HG02623 (cell line): ENCODE data around the gene CNTN4.
"Not testable (repeated sequence)": the region's sequence is repeated elsewhere in the genome, so short reads cannot be mapped to it uniquely, and the experiment has no call there.

Experiments
- ATAC-seq: cut with Tn5 transposase; IDR thresholded peaks from one replicate; pipeline ENCODE4 v1.9.1; 2021; ENCODE audit warnings: moderate library complexity; ENCODE audit not compliant: unreplicated experiment

CNTN4 gene

DNA sequence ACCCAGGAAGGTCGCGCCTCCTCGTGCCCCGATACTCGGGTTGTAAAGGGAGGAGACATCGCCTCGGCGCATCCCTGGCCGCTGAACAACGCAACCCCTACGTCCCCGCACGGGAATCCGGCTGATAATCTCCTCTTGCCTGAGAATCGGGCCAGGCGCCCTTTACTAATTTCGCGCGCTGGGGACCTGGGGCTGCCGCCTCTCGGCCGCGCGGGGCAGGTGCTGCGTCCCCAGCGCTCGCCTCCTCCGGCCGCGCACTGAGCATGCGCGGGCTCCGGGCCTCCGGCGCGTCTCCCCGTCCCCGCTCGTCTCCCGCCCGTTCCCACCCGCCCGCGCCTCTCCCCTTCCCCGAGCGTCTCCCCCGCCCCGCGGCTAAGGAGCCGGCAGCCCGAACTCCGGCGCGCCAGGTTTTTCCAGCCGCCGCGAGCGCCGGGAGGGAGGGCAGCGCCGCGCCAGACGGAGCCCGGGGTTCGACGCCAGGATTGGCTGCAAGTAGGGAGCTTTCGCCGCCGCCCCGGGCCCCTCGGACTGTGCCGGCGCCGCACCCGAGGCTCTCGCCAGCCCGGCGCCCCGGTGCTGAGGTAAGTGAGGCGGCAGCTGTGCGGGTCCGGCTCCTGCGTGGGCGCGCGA, at the start of gene CNTN4:
Gene CNTN4, plus strand, starts transcription at position 469 of the 630 bp plus-strand sequence.
- ATAC-seq = no peak

- ATAC-seq = no peak
These were observed 37.3 kb upstream of the CNTN4 start for GRCh38 chr3:2061360-2061759.

DNA sequence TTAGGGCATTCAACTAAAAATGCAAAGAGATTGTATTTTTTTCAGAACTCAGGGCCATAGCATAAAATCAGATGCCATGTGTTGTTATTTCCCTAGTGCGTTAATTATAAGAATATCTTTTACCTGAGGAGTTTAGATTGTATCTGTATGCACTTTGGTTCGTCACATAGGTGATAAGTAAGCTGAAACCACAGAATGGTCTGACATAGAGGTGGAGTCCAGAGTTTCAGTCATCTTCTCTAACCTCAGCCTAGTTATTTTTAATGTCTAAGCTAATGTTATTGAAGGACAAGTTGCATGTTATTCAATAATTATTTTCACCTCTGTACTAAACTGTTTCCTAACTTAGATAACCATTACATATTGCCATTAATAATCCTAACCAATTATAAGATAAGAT, 27.1 kb upstream of the CNTN4 start:
- no peak for ATAC-seq

DNA sequence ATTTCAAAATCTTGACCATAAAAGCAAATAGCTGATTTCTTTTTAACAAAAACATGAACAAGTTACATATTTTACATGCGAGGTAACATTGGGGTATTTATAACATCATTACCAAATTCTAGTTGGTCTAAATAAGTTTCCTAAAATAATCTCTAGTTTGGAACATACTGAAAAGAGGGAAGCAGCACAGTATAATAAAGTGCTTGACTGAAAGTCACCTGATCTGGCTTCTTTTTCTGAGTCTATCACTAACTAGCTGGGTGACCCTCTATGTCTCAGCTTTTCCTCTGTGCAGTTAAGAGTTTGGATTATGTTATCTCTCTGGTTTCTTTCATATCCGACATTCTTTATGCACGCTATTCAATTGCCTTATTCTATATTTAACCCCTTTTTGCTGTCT, 19.8 kb upstream of the CNTN4 start:
- ATAC-seq = no peak

DNA sequence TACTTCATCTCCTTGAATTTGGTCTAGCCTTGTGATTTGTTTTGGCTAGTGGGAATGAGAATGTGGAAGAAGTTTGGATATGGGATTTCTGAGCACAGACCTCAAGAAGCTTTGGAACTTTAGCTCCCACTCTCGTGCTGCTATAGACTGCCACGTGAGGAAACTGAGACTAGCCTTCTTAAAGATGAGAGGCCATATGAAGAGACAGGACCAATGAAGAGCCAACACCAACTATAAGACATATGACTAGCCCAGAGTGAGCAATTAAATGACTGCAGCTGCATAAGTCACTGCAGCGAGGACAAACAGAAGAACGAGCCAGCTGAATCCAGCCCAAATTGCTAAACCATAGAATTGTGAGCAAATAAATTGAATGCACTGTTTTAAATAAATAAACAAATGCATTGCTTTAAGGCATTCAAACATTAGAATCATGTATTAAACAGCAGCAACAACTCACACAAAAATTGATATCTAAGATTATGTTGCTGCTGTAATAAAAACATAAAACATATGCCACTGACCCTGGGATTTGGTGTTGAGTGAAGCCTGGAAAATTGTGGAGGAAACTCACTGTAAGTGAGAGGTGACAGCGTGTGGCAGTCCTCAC, 15.7 kb upstream of the CNTN4 start:
- no peak for ATAC-seq

DNA sequence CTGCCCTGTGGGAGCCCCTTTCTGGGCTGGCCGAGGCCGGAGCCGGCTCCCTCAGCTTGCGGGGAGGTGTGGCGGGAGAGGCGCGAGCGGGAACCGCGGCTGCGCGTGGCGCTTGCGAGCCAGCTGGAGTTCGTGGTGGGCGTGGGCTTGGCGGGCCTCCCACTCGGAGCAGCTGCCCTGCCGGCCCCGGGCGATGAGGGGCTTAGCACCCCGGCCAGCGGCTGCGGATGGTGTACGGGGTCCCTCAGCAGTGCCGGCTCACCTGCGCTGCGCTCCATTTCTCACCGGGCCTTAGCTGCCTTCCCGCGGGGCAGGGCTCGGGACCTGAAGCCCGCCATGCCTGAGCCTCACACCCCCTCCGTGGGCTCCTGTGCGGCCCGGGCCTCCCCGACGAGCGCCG, 15.1 kb upstream of the CNTN4 start:
- not testable (repeated sequence) for ATAC-seq

GRCh38 chr3:2090095-2090911, 8.4 kb upstream of the CNTN4 start:
- no peak for ATAC-seq

GRCh38 chr3:2092758-2093157, 5.9 kb upstream of the CNTN4 start:
- ATAC-seq = no peak

GRCh38 chr3:2094941-2095340, 3.7 kb upstream of the CNTN4 start:
- ATAC-seq = no peak

- no peak for ATAC-seq
These were observed 2.5 kb upstream of the CNTN4 start for GRCh38 chr3:2096216-2096615.

DNA sequence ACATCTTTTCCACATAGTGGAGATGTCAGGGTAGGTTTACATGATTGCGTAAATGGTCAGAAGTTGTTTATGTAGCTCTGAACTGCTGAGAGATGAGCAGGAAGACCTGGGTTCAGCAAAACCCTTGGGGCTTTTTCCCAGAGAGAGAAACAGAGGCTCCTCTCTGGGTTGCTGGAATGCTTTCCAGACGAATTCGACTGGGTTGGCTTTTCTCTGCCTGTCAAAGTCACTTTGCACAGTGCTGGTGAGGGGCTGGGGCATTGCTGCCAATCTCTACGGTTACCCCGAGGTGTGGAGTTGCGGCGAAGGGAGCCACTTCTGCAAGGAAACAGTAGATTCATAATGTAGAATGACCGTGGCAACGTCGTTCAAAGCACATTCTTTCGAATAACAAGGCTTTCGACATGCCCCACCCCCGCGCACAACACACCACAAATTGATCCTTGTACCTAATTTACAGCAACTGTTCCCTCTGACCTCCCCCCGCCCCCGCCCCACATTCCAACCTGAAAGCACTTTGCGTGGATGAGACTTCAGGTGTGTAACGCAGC, 950 bp upstream of the CNTN4 start:
- no peak for ATAC-seq

- no peak for ATAC-seq
These were observed 484 bp downstream of the CNTN4 start for GRCh38 chr3:2099028-2099671.

DNA sequence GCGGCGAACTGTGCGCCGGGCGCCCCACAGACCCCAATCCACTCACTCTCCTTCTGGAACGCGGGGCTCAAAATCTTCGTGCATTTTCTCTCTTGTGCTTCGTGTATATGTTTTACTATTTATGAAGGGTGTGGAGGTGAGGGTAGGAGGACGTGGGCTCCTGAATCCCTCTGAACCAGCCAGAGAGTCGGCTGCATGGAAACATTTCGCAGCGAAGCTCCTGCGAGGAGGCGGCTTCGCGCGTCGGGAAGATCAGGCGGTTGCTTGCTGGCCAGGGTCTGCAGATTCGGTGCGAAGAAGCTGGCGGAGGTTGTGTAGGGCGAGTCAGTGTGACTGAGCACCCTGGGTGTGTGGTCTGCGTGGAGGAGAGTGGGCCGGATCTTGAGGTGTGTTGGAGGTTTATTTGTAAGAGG, 1.1 kb downstream of the CNTN4 start:
- ATAC-seq = no peak

DNA sequence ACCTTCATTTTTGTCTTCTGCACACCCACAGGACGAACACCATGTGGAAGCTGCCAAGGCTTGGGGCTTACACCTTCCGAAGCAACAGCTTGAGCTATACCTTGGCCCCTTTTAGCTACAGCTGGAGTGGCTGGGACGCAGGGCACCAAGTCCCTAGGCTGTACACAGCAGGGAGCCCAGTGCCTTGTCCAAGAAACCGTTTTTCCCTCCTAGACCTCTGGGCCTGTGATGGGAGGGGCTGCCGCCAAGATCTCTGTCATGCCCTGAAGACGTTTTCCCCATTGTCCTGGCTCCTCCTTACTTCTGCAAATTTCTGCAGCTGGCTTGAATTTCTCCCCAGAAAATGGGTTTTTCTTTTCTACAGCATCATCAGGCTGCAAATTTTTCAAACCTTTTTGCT, 7.8 kb downstream of the CNTN4 start:
- ATAC-seq = no peak

GRCh38 chr3:2110597-2111117, 12.0 kb downstream of the CNTN4 start:
- ATAC-seq = no peak

GRCh38 chr3:2114617-2115275, 16.1 kb downstream of the CNTN4 start:
- no peak for ATAC-seq

GRCh38 chr3:2130726-2131125, 32.1 kb downstream of the CNTN4 start:
- no peak for ATAC-seq

- ATAC-seq = no peak
These were observed 34.5 kb downstream of the CNTN4 start for GRCh38 chr3:2133146-2133545.

DNA sequence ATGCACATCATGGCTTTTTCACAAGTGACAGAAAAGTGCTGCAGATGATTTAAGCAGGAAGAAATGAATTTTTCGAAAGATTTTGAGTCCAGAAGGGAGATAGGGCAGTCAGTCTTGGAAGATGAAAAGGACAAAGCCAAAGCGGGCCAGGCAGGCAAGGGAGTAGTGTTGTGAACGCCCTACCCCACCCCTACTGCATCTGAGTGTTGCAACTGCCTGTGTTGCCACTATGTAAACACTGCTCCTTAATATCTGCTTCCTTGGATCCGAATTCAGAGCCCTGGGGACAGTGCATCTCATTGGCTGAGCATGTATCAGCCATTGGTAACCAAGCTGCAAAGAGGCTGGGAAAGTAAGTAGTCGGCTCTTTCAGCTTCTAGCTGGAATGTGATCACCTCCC, 39.0 kb downstream of the CNTN4 start:
- no peak for ATAC-seq

- ATAC-seq = no peak
These were observed 42.8 kb downstream of the CNTN4 start for GRCh38 chr3:2141482-2141881.
